ENCODE results near the gene ACADM.

DNA sequence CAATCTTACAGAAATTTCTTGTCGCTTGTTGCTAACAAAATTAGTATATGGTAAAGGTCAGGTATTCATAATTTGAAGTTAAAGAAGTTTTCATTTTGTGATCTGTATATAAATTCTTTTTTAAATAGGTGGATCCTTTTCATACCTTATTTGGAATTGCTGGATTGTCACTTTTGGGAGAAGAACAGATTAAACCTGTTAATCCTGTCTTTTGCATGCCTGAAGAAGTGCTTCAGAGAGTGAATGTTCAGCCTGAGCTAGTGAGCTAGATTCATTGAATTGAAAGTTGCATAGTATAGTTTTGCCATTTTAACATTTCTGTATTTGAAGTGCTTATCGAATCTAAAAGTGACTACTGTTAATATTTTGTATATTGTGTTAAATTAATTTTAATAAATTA, 69.9 kb downstream of the ACADM start:
- TF ChIP-seq, protein P1, sequence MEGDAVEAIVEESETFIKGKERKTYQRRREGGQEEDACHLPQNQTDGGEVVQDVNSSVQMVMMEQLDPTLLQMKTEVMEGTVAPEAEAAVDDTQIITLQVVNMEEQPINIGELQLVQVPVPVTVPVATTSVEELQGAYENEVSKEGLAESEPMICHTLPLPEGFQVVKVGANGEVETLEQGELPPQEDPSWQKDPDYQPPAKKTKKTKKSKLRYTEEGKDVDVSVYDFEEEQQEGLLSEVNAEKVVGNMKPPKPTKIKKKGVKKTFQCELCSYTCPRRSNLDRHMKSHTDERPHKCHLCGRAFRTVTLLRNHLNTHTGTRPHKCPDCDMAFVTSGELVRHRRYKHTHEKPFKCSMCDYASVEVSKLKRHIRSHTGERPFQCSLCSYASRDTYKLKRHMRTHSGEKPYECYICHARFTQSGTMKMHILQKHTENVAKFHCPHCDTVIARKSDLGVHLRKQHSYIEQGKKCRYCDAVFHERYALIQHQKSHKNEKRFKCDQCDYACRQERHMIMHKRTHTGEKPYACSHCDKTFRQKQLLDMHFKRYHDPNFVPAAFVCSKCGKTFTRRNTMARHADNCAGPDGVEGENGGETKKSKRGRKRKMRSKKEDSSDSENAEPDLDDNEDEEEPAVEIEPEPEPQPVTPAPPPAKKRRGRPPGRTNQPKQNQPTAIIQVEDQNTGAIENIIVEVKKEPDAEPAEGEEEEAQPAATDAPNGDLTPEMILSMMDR (conservative IDR thresholded peaks at IDR 0.05; ENCODE audit: low read depth, low read length) = no peak
- TF ChIP-seq EZH2 (IDR thresholded peaks at IDR 0.05; ENCODE audit: borderline replicate concordance, low read depth, low read length, poor library complexity, severe bottlenecking) = no peak
